Neural progenitor cell (in vitro differentiated cells): ENCODE data around the gene MEPCE.
"Not testable (repeated sequence)": the region's sequence is repeated elsewhere in the genome, so short reads cannot be mapped to it uniquely, and the experiment has no call there.

Source experiments
- EZH2 ChIP-seq: fragments of 200-600 bp; sonication (generic); IDR thresholded peaks from 2 replicates; pipeline ENCODE4 v1.6.1; 2017; ENCODE audit warnings: antibody characterized with exemption, mild to moderate bottlenecking, moderate library complexity
- TF ChIP-seq, protein P1 (sequence below): fragments of 200-600 bp; sonication (generic); IDR thresholded peaks from 2 replicates; pipeline ENCODE4 v1.5.1; 2017; ENCODE audit warnings: antibody characterized with exemption, mild to moderate bottlenecking

DNA sequence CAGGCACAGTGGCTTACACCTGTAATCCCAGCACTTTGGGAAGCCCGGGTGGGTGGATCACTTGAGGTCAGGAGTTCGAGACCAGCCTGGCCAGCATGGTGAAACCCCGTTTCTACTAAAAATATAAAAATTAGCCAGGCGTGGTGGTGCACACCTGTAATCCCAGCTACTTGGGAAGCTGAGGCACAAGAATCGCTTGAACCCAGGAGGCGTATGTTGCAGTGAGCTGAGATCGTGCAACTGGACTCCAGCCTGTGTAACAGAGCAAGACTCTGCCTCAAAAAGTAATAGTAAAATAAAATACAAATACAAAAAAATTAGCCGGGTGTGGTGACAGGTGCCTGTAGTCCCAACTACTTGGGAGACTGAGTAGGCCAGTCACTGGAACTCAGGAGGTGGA lies 9.1 kb downstream of the MEPCE start:
- TF ChIP-seq, protein P1, sequence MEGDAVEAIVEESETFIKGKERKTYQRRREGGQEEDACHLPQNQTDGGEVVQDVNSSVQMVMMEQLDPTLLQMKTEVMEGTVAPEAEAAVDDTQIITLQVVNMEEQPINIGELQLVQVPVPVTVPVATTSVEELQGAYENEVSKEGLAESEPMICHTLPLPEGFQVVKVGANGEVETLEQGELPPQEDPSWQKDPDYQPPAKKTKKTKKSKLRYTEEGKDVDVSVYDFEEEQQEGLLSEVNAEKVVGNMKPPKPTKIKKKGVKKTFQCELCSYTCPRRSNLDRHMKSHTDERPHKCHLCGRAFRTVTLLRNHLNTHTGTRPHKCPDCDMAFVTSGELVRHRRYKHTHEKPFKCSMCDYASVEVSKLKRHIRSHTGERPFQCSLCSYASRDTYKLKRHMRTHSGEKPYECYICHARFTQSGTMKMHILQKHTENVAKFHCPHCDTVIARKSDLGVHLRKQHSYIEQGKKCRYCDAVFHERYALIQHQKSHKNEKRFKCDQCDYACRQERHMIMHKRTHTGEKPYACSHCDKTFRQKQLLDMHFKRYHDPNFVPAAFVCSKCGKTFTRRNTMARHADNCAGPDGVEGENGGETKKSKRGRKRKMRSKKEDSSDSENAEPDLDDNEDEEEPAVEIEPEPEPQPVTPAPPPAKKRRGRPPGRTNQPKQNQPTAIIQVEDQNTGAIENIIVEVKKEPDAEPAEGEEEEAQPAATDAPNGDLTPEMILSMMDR, result not testable (repeated sequence)
- not testable (repeated sequence) for TF ChIP-seq EZH2
